NCI-H1694 treated with DMSO at 0.1 percent for 48 hours (cell line): ENCODE data around the gene SHC3.

Experiments used
- DNase-seq: peaks from one replicate; lab custom pipeline; 2025; lab: John Stamatoyannopoulos, UW

Gene SHC3

DNA sequence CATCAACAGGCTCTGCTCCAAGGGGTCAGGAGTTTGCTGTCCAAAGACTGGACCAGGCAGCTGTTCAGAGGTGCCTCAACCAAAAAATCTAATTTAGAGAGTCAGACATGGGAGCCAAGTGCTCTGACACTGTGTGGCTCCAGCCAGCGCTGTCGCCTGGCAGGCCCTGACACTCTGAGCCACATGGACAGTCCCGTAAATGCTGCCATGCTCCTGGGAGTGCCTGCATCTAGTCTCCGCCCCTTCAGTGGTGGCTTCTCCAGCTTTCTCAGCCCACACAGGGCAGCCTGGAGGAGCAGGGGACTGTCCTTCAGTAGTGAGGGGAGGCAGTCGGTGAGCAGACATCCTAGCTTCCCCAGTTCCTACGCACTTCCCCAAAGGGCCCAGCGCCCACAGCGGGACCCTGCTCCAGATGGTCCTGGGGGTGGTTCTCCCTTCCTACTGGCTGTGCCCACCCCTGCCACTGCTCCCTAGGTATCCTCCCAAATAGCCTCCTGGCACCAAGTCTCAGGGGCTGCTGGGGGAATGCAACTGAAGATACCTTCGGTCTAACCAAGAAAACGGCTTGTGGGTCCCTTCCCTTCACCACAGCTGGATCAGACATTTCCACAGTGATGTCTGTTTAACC lies 72.3 kb downstream of the SHC3 start:
- DNase-seq, result no peak

DNA sequence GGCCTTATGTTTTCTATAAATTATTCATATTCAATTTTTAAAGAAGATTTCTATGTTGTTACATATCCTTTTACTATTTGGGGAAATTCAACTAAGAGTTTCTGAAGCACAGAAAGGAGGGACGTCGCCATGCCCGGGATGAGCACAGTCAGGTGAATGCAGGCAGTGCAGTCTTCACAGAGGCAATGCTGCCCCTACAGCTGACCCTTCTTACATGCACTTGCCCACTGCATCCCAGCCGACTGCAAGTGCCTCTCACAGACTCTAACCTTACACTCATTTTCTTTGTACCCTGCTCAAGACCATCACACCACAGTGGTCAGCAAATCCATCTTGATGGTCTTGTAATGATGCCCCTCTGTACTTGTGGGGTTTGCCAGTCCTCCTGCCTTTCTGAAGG lies 73.8 kb downstream of the SHC3 start:
- no peak for DNase-seq

- no peak for DNase-seq
Observed at GRCh38 chr9:89097219-89097618, 81.4 kb downstream of the SHC3 start.

DNA sequence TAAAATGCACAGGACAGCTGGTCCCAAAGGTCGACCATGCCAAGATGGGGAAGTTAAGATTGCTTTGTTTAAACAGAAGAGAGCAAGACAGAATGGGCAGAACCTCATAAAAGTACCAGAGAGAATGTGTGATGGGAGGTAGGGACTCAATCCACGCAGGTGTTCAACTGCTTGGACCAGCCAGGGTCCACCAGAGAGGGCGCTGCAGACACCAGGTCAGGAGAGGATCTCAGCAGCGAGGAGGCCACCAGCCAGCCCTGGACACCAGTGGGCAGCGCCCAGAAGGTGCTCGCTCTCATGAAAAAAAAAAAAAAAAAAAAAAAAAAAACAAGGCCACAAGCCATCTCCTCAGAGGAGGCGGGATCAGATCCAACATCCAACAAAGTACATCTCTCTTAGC lies 81.8 kb downstream of the SHC3 start:
- no peak for DNase-seq

DNA sequence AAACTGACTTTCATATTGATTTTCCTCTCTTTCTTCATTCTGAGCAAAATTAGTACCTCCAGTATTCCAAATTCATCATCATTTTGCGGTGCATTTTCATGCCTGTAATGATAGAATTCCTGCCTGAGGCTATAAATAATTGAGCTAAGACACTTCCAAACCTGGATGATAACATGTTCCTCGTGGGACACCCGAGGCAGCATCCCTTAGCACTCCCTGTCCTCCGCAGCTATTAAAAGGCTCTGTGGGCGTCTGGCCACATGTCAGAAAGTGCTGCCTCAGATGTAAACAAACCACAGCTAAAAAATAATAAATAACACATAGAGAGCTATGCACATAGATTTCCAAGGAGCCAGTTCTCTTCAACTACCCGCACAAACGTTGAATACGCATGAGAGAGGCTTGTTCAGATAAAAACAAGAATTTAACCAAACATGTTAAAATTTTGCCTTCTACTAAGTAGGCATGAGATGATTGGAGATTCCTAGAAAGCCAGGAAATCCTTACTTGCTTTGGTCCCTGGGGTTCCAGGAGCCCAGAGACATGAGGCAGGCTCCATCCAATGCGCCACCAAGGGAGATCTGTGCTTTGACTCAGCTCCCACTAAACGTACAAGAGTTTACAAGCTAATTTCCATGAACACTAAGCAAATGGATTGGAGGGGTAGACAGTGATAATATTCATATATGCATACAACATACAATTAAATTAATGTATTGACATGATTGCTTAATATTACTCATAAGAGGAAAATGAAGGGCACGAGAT lies 82.7 kb downstream of the SHC3 start:
- DNase-seq, result no peak

DNA sequence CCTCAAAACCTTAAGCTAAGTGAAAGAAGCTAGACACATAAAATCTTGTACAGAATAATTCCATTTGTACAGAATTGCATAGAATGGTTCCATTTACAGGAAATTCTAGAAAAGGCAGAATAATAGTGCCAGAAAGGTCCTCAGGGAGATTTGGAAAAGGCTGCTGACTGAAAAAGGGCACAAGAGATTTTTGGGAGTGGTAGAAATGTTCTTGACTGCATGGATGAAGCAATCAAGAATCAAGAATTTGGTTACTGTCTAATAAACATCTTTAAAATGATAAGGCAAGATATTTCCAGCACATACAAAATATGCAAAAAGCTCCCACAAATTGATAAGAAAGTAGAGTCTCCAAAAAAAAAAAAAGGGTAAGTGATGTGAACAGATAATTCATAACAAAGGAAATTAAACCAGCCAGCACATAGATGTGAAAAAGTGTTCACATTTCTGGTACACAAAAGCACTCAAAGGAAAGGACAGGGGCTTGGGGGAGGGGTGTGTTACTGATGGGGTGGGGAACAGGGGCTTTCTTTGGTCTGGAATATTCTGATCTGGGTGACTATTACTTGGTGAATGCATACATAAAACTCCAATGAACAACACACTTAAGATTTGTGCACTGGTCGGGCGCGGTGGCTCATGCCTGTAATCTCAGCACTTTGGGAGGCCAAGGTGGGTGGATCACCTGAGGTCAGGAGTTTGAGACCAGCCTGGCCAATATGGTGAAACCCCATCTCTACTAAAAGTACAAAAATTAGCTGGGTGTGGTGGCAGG lies 85.2 kb downstream of the SHC3 start:
- DNase-seq, result no peak

DNA sequence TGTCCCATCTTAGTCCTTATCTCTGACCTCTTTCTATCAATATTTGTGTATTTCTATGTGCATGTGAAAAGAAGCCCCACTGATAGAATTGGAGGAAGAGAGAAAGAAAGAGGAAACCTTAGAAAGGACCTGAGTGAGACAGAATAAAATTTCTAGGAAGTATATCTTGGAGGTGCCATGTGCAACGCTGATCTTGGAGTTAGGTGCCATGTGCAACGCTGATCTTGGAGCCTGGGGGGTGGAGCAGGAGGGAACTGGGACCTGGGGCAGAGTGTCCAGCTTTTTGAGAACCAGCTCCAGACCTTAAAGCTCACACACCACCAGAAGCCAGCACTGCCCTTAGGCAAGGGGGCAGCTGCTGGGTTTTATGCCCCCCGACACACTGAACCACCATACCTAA lies 89.4 kb downstream of the SHC3 start:
- DNase-seq, result no peak

GRCh38 chr9:89083626-89084025 lies 95.0 kb downstream of the SHC3 start:
- no peak for DNase-seq

DNA sequence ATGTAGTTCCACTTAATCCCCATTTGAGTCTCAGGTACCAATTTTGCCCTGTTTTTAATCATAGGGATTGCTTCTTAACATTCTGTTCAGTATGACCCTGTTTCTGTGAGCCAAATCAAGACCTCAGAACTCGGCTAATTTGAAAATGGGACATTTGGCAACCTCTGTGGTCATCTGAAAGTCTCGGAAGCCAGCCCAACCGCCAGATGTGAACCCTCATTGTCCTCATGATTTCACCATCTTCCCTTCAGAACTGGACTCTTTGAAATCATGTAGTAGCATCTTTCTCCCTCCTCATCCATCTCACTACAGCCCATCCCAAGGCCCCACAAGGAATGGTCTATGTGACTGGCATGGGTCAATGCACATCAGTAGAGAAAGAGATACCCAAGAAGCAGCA lies 98.4 kb downstream of the SHC3 start:
- DNase-seq, result no peak

GRCh38 chr9:89079391-89079790 lies 99.2 kb downstream of the SHC3 start:
- DNase-seq, result no peak

DNA sequence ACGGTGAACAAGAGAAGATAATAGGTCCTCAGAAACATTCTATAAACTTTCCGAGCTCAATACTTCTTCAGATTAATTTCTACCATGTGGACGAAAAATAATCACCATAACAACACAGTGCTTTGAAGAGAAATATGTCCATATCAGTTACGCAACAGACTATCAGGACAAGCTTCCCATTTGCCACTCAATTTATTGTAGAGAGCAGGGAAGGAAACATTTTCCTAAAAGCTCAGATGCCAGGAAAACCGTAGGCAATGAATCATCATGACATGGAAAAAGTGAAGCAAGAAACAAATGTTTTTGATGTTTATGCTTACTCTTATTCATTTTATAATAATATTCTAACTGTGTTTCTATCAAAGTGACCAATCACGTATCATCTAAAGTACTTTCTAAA lies 99.8 kb downstream of the SHC3 start:
- no peak for DNase-seq

- DNase-seq, result no peak
Observed at GRCh38 chr9:89078421-89078820, 100.2 kb downstream of the SHC3 start.

- DNase-seq, result no peak
Observed at GRCh38 chr9:89077519-89077918, 101.1 kb downstream of the SHC3 start.

GRCh38 chr9:89073397-89073796 lies 105.2 kb downstream of the SHC3 start:
- DNase-seq, result no peak

DNA sequence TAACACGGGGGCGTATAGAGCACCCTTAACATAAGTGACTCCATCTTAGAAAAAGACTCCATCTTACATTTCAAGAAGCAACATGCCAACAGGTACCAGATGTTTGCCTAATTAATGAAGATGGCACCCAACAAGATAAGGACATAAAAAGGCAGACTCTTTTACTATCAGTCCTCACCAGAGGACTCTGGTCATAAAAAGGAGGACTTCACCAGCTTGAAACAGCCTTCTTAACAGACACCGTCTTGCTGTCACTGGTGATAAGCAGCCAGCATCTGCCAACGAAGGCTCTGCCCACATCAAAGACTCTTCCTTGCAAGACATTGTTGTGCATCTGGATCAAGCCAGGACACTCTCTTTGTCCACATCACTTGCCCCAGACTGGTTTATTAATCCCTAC lies 107.0 kb downstream of the SHC3 start:
- DNase-seq, result no peak

DNA sequence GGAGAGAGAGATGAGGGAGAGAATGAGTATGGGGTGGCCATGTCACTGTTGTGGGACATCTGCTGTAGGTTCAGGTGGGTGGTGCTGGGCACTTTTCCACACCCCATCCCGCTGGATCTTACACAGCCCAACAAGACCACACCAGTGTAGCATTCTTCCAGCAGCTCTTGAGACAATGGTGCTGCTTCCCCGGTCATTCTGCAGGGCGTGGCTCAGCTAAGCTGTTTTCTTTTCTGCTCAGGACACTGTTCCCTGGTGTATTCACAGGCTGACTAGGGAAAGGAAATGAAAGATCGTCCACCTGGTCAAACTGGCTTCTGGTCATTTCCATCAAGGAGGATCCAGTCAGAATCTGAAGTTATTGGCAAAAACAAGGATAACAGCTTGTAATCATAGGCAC lies 111.8 kb downstream of the SHC3 start:
- no peak for DNase-seq

DNA sequence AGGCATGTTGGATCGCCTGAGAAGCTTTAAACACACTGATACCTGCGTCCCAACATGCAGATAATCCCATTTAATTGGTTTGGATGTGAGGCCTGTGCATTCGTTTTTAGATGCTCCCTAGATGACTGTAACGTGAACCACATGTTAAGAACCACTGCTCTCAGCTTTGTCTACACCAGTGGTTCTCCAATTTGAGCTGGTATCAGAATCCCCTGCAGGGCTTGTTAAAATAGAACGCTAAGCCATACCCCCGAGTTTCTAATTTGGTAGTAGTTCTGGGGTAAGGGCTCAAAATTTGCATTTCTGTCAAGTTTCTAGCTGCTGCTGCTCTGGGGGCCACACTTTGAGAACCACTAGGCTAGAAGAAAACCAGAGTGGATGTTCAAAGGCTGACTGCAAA lies 112.7 kb downstream of the SHC3 start:
- no peak for DNase-seq

DNA sequence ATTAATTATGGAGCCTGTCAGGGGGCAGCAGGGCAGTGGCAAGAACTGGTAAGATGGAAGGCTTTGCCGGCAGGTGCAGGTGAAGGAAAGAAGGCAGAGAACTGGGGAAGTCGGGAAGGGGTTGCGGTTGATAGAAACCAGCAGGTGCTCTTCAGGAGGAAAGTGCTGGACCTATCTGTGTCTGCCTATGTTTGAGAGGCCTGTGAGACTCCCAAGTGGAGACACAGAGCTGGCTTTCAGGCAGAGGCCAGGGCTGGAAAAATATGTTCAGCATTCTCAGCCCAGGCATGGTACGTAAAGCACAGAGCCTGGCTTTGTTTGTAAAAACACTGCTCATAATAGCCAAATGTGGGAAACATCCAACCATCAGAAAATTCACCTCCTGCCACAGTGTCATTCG lies 117.8 kb downstream of the SHC3 start:
- DNase-seq, result no peak

- no peak for DNase-seq
Observed at GRCh38 chr9:89059925-89060506, 118.6 kb downstream of the SHC3 start.

GRCh38 chr9:89058906-89059305 lies 119.7 kb downstream of the SHC3 start:
- DNase-seq, result no peak

- no peak for DNase-seq
Observed at GRCh38 chr9:89054865-89055495, 123.6 kb downstream of the SHC3 start.

- DNase-seq, result no peak
Observed at GRCh38 chr9:89053301-89053700, 125.3 kb downstream of the SHC3 start.
